Effector memory CD8-positive, alpha-beta T cell (primary cell): ENCODE data around the gene PLAC8.
"Not testable (repeated sequence)": the region's sequence is repeated elsewhere in the genome, so short reads cannot be mapped to it uniquely, and the experiment has no call there.

Experiments used
- ATAC-seq: fragments of 150-1000 bp; cut with Tn5 transposase; replicated peaks from 2 replicates; pipeline ENCODE4 v1.10.0; 2021; ENCODE audit warnings: mild to moderate bottlenecking, moderate library complexity
- DNase-seq, 3 experiments: peaks; one replicate each; pipeline ENCODE4 v3.0.0; 2021
- H3K27ac Mint-ChIP-seq, 2 donors: one replicate each; pipeline ENCODE4 v1.8.0; 2022; ENCODE audit warnings: mild to moderate bottlenecking in 2 of 2, mixed read lengths in 2 of 2, moderate library complexity in 2 of 2
- H3K27me3 Mint-ChIP-seq, 2 donors: one replicate each; pipeline ENCODE4 v1.8.0; 2022; ENCODE audit warnings: mixed read lengths in 2 of 2
- H3K36me3 Mint-ChIP-seq: one replicate; pipeline ENCODE4 v1.8.0; 2022; ENCODE audit warnings: mild to moderate bottlenecking, moderate library complexity, mixed read lengths; ENCODE audit not compliant: insufficient read depth
- H3K4me1 Mint-ChIP-seq, 2 donors: one replicate each; pipeline ENCODE4 v1.8.0; 2022; ENCODE audit warnings: low read depth in 2 of 2, mixed read lengths in 2 of 2
- H3K4me3 Mint-ChIP-seq, 2 donors: one replicate each; pipeline ENCODE4 v1.8.0; 2022; ENCODE audit warnings: mild to moderate bottlenecking in 2 of 2, mixed read lengths in 2 of 2, moderate library complexity in 2 of 2
- H3K9me3 Mint-ChIP-seq, 2 donors: one replicate each; pipeline ENCODE4 v1.8.0; 2022; ENCODE audit warnings: mixed read lengths in 2 of 2

Gene PLAC8

DNA sequence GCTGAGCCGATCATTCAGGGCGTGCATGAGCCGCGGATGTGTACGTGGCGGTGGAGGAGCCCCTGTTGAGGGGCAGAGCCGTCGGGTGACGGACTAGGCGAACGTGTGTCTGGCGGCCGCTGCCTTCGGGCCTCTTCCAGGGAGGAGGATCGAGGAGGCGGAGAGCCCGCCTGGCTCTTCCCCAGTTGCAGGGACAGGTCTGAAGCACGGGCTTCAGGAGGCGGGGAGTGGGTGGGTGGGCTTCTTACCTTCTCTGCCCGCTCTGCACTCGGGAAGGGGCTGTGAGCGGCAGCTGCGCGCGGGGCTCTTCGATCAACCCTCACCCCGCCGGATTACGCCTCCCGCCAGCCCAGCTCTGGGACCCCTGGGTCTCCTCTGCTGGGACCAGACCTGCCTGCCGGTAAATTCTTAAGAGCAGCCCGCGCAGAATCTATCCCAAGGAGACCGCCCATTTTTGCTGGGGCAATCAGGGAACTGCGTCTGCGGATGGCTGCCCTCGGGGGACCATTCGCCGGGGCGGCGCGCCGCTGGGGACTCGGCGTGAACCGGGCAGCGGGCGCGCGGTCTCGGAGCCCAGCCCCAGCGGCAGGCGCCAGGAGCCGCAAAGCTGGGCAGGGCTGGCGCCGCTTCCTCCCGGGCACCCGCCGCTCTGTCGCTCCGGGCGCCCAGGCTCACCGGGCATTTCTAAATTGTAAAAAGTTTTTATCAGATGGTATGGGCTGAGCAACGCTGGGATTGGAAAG is 4.9 kb downstream of the PLAC8 start:
- H3K27me3 Mint-ChIP-seq = no peaks in the 10 kb centered on the region
- peaks cover 34 to 51% of the 10 kb centered on the region in 2 donors for H3K4me1 Mint-ChIP-seq
- DNase-seq (peak; percentile 25 to 44 (median 40)), ATAC-seq (peak; percentile 54)
- H3K27ac Mint-ChIP-seq = peak overlapping the region; percentile 93 to 98
- H3K9me3 Mint-ChIP-seq = no peaks in the 10 kb centered on the region
- H3K4me3 Mint-ChIP-seq = peak overlapping the region; percentile 97 to 99
- peaks cover 64% of the 10 kb centered on the region for H3K36me3 Mint-ChIP-seq

DNA sequence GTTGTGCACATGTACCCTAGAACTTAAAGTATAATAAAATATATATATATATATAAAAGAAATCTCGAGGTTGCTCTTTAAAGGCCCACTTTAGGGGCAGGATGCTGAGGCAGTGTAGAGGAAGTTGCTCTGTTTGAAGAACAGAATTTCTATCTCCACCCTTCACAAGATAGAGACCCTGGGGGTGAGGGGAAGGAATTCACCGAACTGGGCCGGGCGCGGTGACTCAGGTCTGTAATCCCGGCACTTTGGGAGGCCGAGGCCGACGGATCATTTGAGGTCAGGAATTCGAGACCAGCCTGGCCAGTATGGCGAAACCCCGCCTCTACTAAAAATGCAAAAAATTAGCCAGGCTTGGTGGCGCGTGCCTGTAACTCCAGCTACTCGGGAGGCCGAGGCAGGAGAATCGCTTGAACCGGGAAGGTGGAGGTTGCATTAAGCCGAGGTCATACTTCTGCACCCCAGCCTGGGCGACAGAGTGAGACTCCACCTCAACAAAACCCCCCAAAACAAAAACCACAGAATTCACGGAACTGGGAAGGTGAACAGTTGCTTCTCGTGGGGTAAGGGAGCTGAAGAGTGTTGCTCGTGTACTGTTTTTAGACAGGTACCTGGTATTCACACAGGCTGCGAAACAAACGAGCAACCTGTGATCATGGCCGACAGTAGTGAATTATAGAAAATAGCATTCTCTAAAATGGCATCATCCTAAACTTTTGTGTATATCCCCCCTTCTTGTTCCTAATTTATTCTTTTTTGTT is 6.2 kb downstream of the PLAC8 start:
- Mint-ChIP-seq H3K9me3 (no peaks in the 10 kb centered on the region), H3K27ac (peak overlapping the region; percentile 93 to 98), H3K4me1 (peaks cover 36 to 58% of the 10 kb centered on the region in 2 donors), H3K4me3 (peak overlapping the region; percentile 97 to 99), H3K36me3 (peaks cover 74% of the 10 kb centered on the region), H3K27me3 (no peaks in the 10 kb centered on the region)
- no peak for ATAC-seq
- DNase-seq = no peak

GRCh38 chr4:83107631-83108030 is 6.9 kb downstream of the PLAC8 start:
- H3K9me3 Mint-ChIP-seq = no peaks in the 10 kb centered on the region
- H3K27me3 Mint-ChIP-seq = no peaks in the 10 kb centered on the region
- no peak for ATAC-seq
- peak overlapping the region; percentile 93 to 98 for H3K27ac Mint-ChIP-seq
- H3K4me3 Mint-ChIP-seq = peak overlapping the region; percentile 97 to 99
- H3K4me1 Mint-ChIP-seq = peaks cover 35 to 57% of the 10 kb centered on the region in 2 donors
- peaks cover 80% of the 10 kb centered on the region for H3K36me3 Mint-ChIP-seq
- DNase-seq = no peak

DNA sequence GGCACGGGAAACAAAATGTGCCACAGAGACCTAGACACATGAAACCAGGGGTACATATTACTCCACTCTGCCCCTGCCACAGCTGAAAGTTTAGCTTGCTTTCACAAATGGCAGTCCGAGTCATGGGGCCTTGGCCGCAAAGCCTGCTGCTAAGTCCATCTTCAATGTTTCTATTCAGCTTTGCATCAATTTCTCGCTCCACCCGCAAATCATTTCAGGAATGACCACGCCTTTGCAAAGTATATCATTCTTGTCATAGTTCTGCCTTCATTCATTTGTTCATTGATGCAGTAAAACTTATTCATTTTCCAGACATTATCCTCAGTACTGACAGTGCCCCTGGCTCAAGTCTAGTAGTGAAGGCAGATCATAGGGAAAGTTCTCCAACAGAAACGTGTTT is 9.5 kb downstream of the PLAC8 start:
- Mint-ChIP-seq H3K27ac (peak overlapping the region; percentile 9 to 79), H3K4me1 (peaks cover 45 to 62% of the 10 kb centered on the region in 2 donors), H3K9me3 (no peaks in the 10 kb centered on the region), H3K36me3 (peaks cover 96% of the 10 kb centered on the region), H3K4me3 (peak overlapping the region; percentile 10 to 34), H3K27me3 (no peaks in the 10 kb centered on the region)
- DNase-seq = no peak
- no peak for ATAC-seq

DNA sequence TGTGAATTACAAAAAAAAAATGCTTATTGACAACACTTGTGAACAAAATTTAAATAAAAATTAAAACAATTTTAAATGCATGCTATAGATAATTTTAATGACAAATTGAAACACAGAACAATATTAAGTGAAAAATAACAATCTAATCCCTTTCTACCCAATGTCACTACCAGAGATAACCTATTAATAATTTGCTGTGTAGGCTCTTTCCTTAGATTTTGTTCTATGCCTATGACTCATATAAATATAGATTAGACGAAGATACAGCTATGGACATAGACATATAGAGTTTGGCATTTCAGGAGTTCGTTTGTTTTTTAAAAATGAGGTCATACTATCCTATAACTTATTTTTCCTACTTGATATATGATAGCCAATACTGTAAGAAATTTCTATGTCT is 18.1 kb downstream of the PLAC8 start:
- peak overlapping the region in 1 of 2 donors; percentile 22 for H3K4me3 Mint-ChIP-seq
- ATAC-seq = no peak

DNA sequence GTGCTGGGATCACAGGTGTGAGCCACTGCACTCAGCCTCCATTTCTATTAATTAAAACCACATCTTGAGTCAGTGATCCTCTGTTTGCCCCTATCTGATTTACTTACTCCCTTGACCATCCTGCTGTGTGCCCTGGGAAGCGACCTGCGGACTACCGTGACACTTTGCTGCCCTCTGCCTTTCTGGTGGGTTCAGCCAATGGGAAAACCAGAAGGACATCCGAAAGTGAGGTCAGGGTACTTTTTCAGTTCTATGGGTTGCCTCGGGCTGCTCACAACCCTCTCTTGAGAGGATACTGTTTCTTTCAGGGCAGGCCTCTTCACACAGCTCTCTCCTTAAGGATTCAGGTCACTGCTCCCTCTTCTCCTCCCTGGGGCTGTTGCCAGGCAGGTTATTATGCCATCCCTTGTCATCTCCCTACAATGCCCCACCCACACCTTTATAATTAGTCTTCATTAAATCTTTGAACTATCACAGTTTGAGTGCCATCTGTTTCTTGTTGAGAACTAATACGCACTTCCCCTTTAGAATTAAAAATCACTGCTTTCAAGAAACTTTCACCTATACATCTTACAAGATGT is 21.4 kb downstream of the PLAC8 start:
- Mint-ChIP-seq H3K27me3 (no peaks in the 10 kb centered on the region), H3K4me3 (no peak overlapping the region), H3K9me3 (no peaks in the 10 kb centered on the region), H3K4me1 (peaks cover 24 to 59% of the 10 kb centered on the region in 2 donors), H3K36me3 (peaks cover 100% of the 10 kb centered on the region), H3K27ac (peak overlapping the region; percentile 85 to 87)
- DNase-seq (no peak), ATAC-seq (no peak)

More for the DNA sequence above, 18.1 kb downstream of the PLAC8 start:
- DNase-seq = no peak
- peak overlapping the region; percentile 18 to 68 for H3K27ac Mint-ChIP-seq
- no peaks in the 10 kb centered on the region for H3K9me3 Mint-ChIP-seq
- H3K36me3 Mint-ChIP-seq = peaks cover 100% of the 10 kb centered on the region
- H3K4me1 Mint-ChIP-seq = peaks cover 29 to 64% of the 10 kb centered on the region in 2 donors
- H3K27me3 Mint-ChIP-seq = no peaks in the 10 kb centered on the region

- H3K27ac Mint-ChIP-seq = peak overlapping the region in 1 of 2 donors; percentile 87
- H3K4me3 Mint-ChIP-seq = no peak overlapping the region
- H3K4me1 Mint-ChIP-seq = peaks cover 31 to 46% of the 10 kb centered on the region in 2 donors
- DNase-seq (no peak), ATAC-seq (no peak)
- H3K9me3 Mint-ChIP-seq = no peaks in the 10 kb centered on the region
- no peaks in the 10 kb centered on the region for H3K27me3 Mint-ChIP-seq
- H3K36me3 Mint-ChIP-seq = peaks cover 96% of the 10 kb centered on the region
These were observed 24.9 kb downstream of the PLAC8 start for GRCh38 chr4:83089410-83090157.

GRCh38 chr4:83084956-83085355 is 29.6 kb downstream of the PLAC8 start:
- not testable (repeated sequence) for H3K4me3 Mint-ChIP-seq, DNase-seq, H3K27me3 Mint-ChIP-seq, H3K9me3 Mint-ChIP-seq, ATAC-seq
- peak overlapping the region in 1 of 2 donors; percentile 63 for H3K27ac Mint-ChIP-seq
- H3K36me3 Mint-ChIP-seq = peaks cover 66% of the 10 kb centered on the region
- H3K4me1 Mint-ChIP-seq = peaks cover 41 to 49% of the 10 kb centered on the region in 2 donors

- ATAC-seq (peak; percentile 99), DNase-seq (peak; percentile 49 to 63 (median 50))
- Mint-ChIP-seq H3K27me3 (no peaks in the 10 kb centered on the region), H3K4me3 (peak overlapping the region; percentile 62 to 72), H3K9me3 (no peaks in the 10 kb centered on the region), H3K27ac (peak overlapping the region; percentile 93 to 94), H3K4me1 (peaks cover 40 to 42% of the 10 kb centered on the region in 2 donors), H3K36me3 (peaks cover 56% of the 10 kb centered on the region)
These were observed 30.5 kb downstream of the PLAC8 start for GRCh38 chr4:83083925-83084475.

- H3K27ac Mint-ChIP-seq = peak overlapping the region; percentile 93 to 94
- H3K9me3 Mint-ChIP-seq = no peaks in the 10 kb centered on the region
- H3K4me1 Mint-ChIP-seq = peaks cover 31 to 36% of the 10 kb centered on the region in 2 donors
- H3K4me3 Mint-ChIP-seq = peak overlapping the region in 1 of 2 donors; percentile 72
- no peak for ATAC-seq
- H3K36me3 Mint-ChIP-seq = peaks cover 44% of the 10 kb centered on the region
- no peak for DNase-seq
- no peaks in the 10 kb centered on the region for H3K27me3 Mint-ChIP-seq
These were observed 31.8 kb downstream of the PLAC8 start for GRCh38 chr4:83082777-83083176.

DNA sequence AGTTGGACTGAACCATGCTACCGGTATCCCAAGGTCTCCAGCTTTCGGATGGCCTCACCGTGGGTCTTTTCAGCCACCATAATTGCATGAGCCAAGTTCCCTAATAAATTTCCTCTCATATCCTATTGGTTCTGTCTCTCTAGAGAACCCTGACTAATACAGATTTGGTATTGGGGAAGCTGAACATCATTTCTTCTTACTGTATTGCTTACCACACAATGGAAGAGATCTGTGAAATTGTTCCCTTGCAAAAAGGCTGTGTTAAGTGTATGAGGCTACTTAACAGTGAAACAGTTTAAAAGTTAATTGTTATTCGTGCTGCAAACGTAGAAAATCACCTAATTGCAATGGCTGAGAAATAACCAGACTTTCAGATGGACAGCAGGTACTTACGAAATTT is 34.0 kb downstream of the PLAC8 start:
- Mint-ChIP-seq H3K9me3 (no peaks in the 10 kb centered on the region), H3K36me3 (peaks cover 34% of the 10 kb centered on the region)
- ATAC-seq = no peak

DNA sequence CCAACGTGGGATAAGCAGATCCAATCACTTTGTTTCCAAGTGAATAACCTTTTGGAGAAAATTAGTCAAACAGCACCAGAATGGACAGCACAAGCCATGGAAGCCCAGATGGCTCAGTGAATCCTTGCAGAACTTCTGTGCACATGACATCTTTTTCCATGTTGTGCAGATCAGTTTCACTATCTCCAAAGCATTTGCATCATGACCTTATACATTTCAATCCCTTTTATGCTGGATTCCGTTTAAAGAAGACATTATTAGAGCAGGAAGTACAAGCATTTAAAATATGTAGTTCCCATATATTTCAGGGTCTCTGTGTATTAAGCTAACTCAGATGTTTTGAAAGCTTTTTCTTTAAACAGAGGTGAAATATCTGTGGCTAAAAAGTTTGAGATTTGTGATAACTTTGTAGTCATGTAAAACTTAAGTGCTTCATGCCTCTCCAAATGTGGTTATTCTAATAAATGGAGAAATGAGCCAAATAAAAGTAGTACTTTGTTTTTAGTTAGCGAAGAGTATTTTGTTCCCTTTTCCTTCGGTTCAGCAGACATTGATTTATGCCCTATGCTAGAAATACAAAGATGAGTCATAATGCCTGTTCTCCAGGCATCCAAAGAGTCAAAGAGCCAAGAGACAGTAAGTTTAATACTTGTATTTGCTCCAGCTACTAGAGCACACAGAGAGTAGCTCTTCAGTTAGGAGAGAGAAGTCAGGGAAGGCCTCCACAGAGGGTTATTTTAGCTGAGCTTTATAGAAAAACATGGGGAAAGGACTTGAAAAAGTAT is 39.0 kb downstream of the PLAC8 start:
- peaks cover 3 to 4% of the 10 kb centered on the region in 2 donors for H3K4me1 Mint-ChIP-seq
- no peaks in the 10 kb centered on the region for H3K27me3 Mint-ChIP-seq
- peaks cover 34% of the 10 kb centered on the region for H3K36me3 Mint-ChIP-seq
- ATAC-seq (no peak), DNase-seq (no peak)
- H3K9me3 Mint-ChIP-seq = no peaks in the 10 kb centered on the region
- H3K4me3 Mint-ChIP-seq = no peak overlapping the region
- H3K27ac Mint-ChIP-seq = no peak overlapping the region

More for the DNA sequence above, 34.0 kb downstream of the PLAC8 start:
- DNase-seq = no peak
- Mint-ChIP-seq H3K4me3 (no peak overlapping the region), H3K27me3 (no peaks in the 10 kb centered on the region), H3K4me1 (peaks cover 31 to 34% of the 10 kb centered on the region in 2 donors), H3K27ac (no peak overlapping the region)
